NB4 (cell line): ENCODE data around the gene FANCI.

ENCODE experiments used
- MYC ChIP-seq: IDR thresholded peaks from 2 replicates; pipeline ENCODE4 v1.6.1; 2011; ENCODE audit warnings: low read depth, low read length
- POLR2A ChIP-seq: IDR thresholded peaks from 2 replicates; pipeline ENCODE4 v1.6.1; 2011; ENCODE audit warnings: mild to moderate bottlenecking; ENCODE audit not compliant: insufficient read length; ENCODE audit errors: extremely low read depth
- TF ChIP-seq, protein P1 (sequence below): IDR thresholded peaks from one replicate; pipeline ENCODE4 v1.5.1; 2012; ENCODE audit warnings: low read depth, low read length
- TF ChIP-seq, protein P2 (sequence below): IDR thresholded peaks from 2 replicates; pipeline ENCODE4 v1.6.1; 2011; ENCODE audit warnings: low read depth, low read length

DNA sequence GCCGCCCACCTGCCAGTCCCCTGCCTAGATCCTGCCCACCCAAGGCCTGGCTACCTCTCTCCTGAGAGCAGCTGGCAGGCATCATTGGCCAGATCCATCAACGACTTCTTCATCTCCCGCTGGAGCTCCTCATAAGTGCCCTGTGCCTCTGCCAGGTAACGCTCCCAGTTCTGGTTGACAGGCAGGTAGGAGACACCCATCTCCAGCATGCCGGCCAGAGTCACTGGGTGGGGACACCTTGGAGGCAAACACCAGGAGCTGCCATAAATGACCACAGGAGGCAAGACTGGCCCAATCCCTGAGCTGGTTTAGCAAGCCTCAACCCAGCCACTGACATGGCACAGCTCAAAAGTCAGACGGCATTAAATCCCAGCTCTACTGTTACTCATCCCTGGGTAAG lies 83.3 kb downstream of the FANCI start:
- TF ChIP-seq, protein P1, sequence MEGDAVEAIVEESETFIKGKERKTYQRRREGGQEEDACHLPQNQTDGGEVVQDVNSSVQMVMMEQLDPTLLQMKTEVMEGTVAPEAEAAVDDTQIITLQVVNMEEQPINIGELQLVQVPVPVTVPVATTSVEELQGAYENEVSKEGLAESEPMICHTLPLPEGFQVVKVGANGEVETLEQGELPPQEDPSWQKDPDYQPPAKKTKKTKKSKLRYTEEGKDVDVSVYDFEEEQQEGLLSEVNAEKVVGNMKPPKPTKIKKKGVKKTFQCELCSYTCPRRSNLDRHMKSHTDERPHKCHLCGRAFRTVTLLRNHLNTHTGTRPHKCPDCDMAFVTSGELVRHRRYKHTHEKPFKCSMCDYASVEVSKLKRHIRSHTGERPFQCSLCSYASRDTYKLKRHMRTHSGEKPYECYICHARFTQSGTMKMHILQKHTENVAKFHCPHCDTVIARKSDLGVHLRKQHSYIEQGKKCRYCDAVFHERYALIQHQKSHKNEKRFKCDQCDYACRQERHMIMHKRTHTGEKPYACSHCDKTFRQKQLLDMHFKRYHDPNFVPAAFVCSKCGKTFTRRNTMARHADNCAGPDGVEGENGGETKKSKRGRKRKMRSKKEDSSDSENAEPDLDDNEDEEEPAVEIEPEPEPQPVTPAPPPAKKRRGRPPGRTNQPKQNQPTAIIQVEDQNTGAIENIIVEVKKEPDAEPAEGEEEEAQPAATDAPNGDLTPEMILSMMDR = no peak
- no peak for TF ChIP-seq POLR2A
- TF ChIP-seq, protein P2, sequence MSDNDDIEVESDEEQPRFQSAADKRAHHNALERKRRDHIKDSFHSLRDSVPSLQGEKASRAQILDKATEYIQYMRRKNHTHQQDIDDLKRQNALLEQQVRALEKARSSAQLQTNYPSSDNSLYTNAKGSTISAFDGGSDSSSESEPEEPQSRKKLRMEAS = no peak
- TF ChIP-seq MYC = no peak
